Amniotic stem cell (primary cell): Measurements from ENCODE around the gene DHCR7.

ENCODE experiments used
- DNase-seq: peaks from one replicate; lab custom pipeline; 2025; lab: John Stamatoyannopoulos, UW

DHCR7 gene

GRCh38 chr11:71410363-71410966, 37.7 kb downstream of the DHCR7 start:
- no peak for DNase-seq

GRCh38 chr11:71408826-71409225, 39.4 kb downstream of the DHCR7 start:
- DNase-seq: no peak

GRCh38 chr11:71407356-71407755, 40.8 kb downstream of the DHCR7 start:
- DNase-seq: no peak

- no peak for DNase-seq
Measured at GRCh38 chr11:71406681-71407080, 41.5 kb downstream of the DHCR7 start.

GRCh38 chr11:71404209-71404608, 44.0 kb downstream of the DHCR7 start:
- no peak for DNase-seq

- no peak for DNase-seq
Measured at GRCh38 chr11:71402878-71403277, 45.3 kb downstream of the DHCR7 start.

- no peak for DNase-seq
Measured at GRCh38 chr11:71400216-71400615, 48.0 kb downstream of the DHCR7 start.

- DNase-seq: no peak
Measured at GRCh38 chr11:71399341-71399740, 48.9 kb downstream of the DHCR7 start.

- DNase-seq: no peak
Measured at GRCh38 chr11:71397961-71398360, 50.2 kb downstream of the DHCR7 start.

- DNase-seq: no peak
Measured at GRCh38 chr11:71397331-71397860, 50.8 kb downstream of the DHCR7 start.

- no peak for DNase-seq
Measured at GRCh38 chr11:71396548-71397123, 51.6 kb downstream of the DHCR7 start.

GRCh38 chr11:71395774-71396173, 52.4 kb downstream of the DHCR7 start:
- DNase-seq: no peak

GRCh38 chr11:71395263-71395560, 53.0 kb downstream of the DHCR7 start:
- DNase-seq: no peak

GRCh38 chr11:71393283-71393682, 54.9 kb downstream of the DHCR7 start:
- no peak for DNase-seq

- DNase-seq: no peak
Measured at GRCh38 chr11:71391796-71392195, 56.4 kb downstream of the DHCR7 start.

GRCh38 chr11:71391352-71391751, 56.8 kb downstream of the DHCR7 start:
- DNase-seq: no peak

GRCh38 chr11:71388637-71389235, 59.5 kb downstream of the DHCR7 start:
- no peak for DNase-seq

GRCh38 chr11:71387784-71388636, 60.2 kb downstream of the DHCR7 start:
- DNase-seq: no peak

- DNase-seq: no peak
Measured at GRCh38 chr11:71387200-71387599, 61.0 kb downstream of the DHCR7 start.

GRCh38 chr11:71386202-71386601, 62.0 kb downstream of the DHCR7 start:
- no peak for DNase-seq

GRCh38 chr11:71385091-71385490, 63.1 kb downstream of the DHCR7 start:
- DNase-seq: no peak

- no peak for DNase-seq
Measured at GRCh38 chr11:71384561-71384960, 63.6 kb downstream of the DHCR7 start.
